Hepatocyte (in vitro differentiated cells): ENCODE data around the gene PLEKHA4.
"Not testable (repeated sequence)": the region's sequence is repeated elsewhere in the genome, so short reads cannot be mapped to it uniquely, and the experiment has no call there.

Experiments used
- EZH2 ChIP-seq: fragments of 200-600 bp; sonication (generic); IDR thresholded peaks from 2 replicates; pipeline ENCODE4 v1.6.1; 2016; ENCODE audit warnings: antibody characterized with exemption, mild to moderate bottlenecking, borderline replicate concordance
- EZH2phosphoT487 ChIP-seq: fragments of 200-600 bp; sonication (generic); IDR thresholded peaks from one replicate; pipeline ENCODE4 v1.6.1; 2018; ENCODE audit warnings: antibody characterized with exemption, mild to moderate bottlenecking, low read depth, moderate library complexity; ENCODE audit not compliant: unreplicated experiment, severe bottlenecking
- TF ChIP-seq, protein P1 (sequence below): fragments of 200-600 bp; sonication (generic); IDR thresholded peaks from 2 replicates; pipeline ENCODE4 v1.5.1; 2016; ENCODE audit warnings: antibody characterized with exemption, mild to moderate bottlenecking; ENCODE audit not compliant: poor library complexity

GRCh38 chr19:48889496-48889895, 21.1 kb upstream of the PLEKHA4 start:
- TF ChIP-seq, protein P1, sequence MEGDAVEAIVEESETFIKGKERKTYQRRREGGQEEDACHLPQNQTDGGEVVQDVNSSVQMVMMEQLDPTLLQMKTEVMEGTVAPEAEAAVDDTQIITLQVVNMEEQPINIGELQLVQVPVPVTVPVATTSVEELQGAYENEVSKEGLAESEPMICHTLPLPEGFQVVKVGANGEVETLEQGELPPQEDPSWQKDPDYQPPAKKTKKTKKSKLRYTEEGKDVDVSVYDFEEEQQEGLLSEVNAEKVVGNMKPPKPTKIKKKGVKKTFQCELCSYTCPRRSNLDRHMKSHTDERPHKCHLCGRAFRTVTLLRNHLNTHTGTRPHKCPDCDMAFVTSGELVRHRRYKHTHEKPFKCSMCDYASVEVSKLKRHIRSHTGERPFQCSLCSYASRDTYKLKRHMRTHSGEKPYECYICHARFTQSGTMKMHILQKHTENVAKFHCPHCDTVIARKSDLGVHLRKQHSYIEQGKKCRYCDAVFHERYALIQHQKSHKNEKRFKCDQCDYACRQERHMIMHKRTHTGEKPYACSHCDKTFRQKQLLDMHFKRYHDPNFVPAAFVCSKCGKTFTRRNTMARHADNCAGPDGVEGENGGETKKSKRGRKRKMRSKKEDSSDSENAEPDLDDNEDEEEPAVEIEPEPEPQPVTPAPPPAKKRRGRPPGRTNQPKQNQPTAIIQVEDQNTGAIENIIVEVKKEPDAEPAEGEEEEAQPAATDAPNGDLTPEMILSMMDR, result not testable (repeated sequence)
- TF ChIP-seq EZH2, EZH2phosphoT487: not testable (repeated sequence)
